Endodermal cell (in vitro differentiated cells): ENCODE results near the gene ASXL2. TPM values are rescaled to one million over a fixed set of nuclear protein-coding genes. Genes with fewer than 3 reads are reported as not detected.
A peak's percentile ranks its signal among the peaks of the same experiment; 100 is the strongest.
"Not testable (repeated sequence)": the region's sequence is repeated elsewhere in the genome, so short reads cannot be mapped to it uniquely, and the experiment has no call there.

Experiments used
- DNase-seq: peaks from one replicate; pipeline ENCODE4 v3.0.0-alpha.2; 2017
- H3K27ac ChIP-seq: 2 replicates; pipeline ENCODE4 v1.5.1; 2013; ENCODE audit warnings: mild to moderate bottlenecking, low read depth, low read length, moderate library complexity
- H3K27me3 ChIP-seq: 2 replicates; pipeline ENCODE4 v1.6.1; 2013; ENCODE audit warnings: mild to moderate bottlenecking, low read length, moderate library complexity; ENCODE audit not compliant: insufficient read depth, control insufficient read depth, poor library complexity, severe bottlenecking
- H3K36me3 ChIP-seq: 2 replicates; pipeline ENCODE4 v1.7.0; 2013; ENCODE audit warnings: mild to moderate bottlenecking, low read length, moderate library complexity; ENCODE audit not compliant: control insufficient read depth, insufficient read depth
- H3K4me1 ChIP-seq: one replicate; pipeline ENCODE4 v1.7.0; 2013; ENCODE audit warnings: low read length; ENCODE audit not compliant: control insufficient read depth, insufficient read depth
- H3K4me3 ChIP-seq: 2 replicates; pipeline ENCODE4 v1.5.1; 2013; ENCODE audit warnings: mild to moderate bottlenecking, low read length, moderate library complexity
- H3K9ac ChIP-seq: 2 replicates; pipeline ENCODE4 v1.6.1; 2013; ENCODE audit warnings: mild to moderate bottlenecking, low read length, moderate library complexity; ENCODE audit not compliant: poor library complexity, severe bottlenecking; ENCODE audit errors: extremely low read depth
- H3K9me3 ChIP-seq: 2 replicates; pipeline ENCODE4 v1.6.1; 2013; ENCODE audit warnings: mild to moderate bottlenecking, low read length, moderate library complexity; ENCODE audit not compliant: control insufficient read depth
- H3K27ac Mint-ChIP-seq: 2 replicates; pipeline ENCODE4 v1.8.0; 2020; ENCODE audit warnings: mixed read lengths
- H3K27me3 Mint-ChIP-seq: 2 replicates; pipeline ENCODE4 v1.8.0; 2021; ENCODE audit warnings: mild to moderate bottlenecking, mixed read lengths; ENCODE audit not compliant: insufficient read depth
- H3K36me3 Mint-ChIP-seq: 2 replicates; pipeline ENCODE4 v1.8.0; 2020; ENCODE audit warnings: low read depth, mixed read lengths
- H3K4me1 Mint-ChIP-seq: 2 replicates; pipeline ENCODE4 v1.8.0; 2020; ENCODE audit warnings: mixed read lengths
- H3K4me3 Mint-ChIP-seq: 2 replicates; pipeline ENCODE4 v1.8.0; 2020; ENCODE audit warnings: mild to moderate bottlenecking, moderate library complexity, mixed read lengths
- H3K9me3 Mint-ChIP-seq: 2 replicates; pipeline ENCODE4 v1.8.0; 2020; ENCODE audit warnings: mild to moderate bottlenecking, mixed read lengths
- CTCF ChIP-seq: fragments of 200-600 bp; sonication (generic); conservative IDR thresholded peaks from 2 replicates; pipeline ENCODE4 v1.5.0; 2021; ENCODE audit warnings: antibody characterized with exemption, mild to moderate bottlenecking
- WGBS, 2 experiments: methylation state at CpG; one replicate each; pipeline versions ENCODE4 v1.1.5 to v1.1.7; 2013; ENCODE audit warnings: missing lambda C conversion rate in 2 of 2, mixed read lengths in 1 of 2; ENCODE audit not compliant: insufficient coverage in 1 of 2, insufficient read length in 1 of 2; 5-methylcytosine and 5-hydroxymethylcytosine counted together
- total RNA-seq, 2 donors: library from RNA; stranded (reverse); fragmentation: NEBNext Ultra II Directional in 1 of 2; extraction: Animal tissue kit (Norgen Biotek cat#: 25700) in 1 of 2; gene quantifications; 2 replicates in 1 of 2; 3 replicates in 1 of 2; pipeline ENCODE4 v1.2.1, GENCODE V29; 2021

The ASXL2 gene
- total RNA-seq, 2 donors from 2014 or later = 33.2 to 41.7 TPM

GRCh38 chr2:25917832-25918231, 39.5 kb upstream of the ASXL2 start:
- 87 to 95% methylated on average over 2 to 3 of the region's 3 CpGs for WGBS, 2 experiments
- H3K9ac ChIP-seq = no peak overlapping the region
- Mint-ChIP-seq H3K9me3 (peaks cover 12% of the 10 kb centered on the region), H3K4me1 (peaks cover 11% of the 10 kb centered on the region), H3K4me3 (no peak overlapping the region), H3K27ac (no peak overlapping the region), H3K27me3 (no peaks in the 10 kb centered on the region), H3K36me3 (no peaks in the 10 kb centered on the region)
- peaks cover 5% of the 10 kb centered on the region for H3K9me3 ChIP-seq
- no peak for TF ChIP-seq CTCF
- no peaks in the 10 kb centered on the region for H3K27me3 ChIP-seq
- no peak overlapping the region for H3K27ac ChIP-seq
- DNase-seq = no peak
- H3K4me3 ChIP-seq = no peak overlapping the region
- H3K36me3 ChIP-seq = no peaks in the 10 kb centered on the region
- H3K4me1 ChIP-seq = peaks cover 3% of the 10 kb centered on the region

- H3K4me1 ChIP-seq, H3K36me3 Mint-ChIP-seq, DNase-seq, H3K27ac Mint-ChIP-seq, H3K9ac ChIP-seq, H3K36me3 ChIP-seq, H3K9me3 ChIP-seq, H3K27me3 ChIP-seq, H3K27me3 Mint-ChIP-seq, H3K4me3 Mint-ChIP-seq, H3K4me3 ChIP-seq, H3K27ac ChIP-seq: not testable (repeated sequence)
- 93 to 96% methylated on average over 6 to 7 of the region's 7 CpGs for WGBS, 2 experiments
- Mint-ChIP-seq H3K9me3 (peaks cover 13% of the 10 kb centered on the region), H3K4me1 (peaks cover 12% of the 10 kb centered on the region)
Observed at GRCh38 chr2:25917411-25917810, 39.1 kb upstream of the ASXL2 start.

GRCh38 chr2:25915944-25916772, 37.9 kb upstream of the ASXL2 start:
- H3K4me1 ChIP-seq, DNase-seq, H3K27me3 Mint-ChIP-seq, H3K27me3 ChIP-seq, H3K9me3 ChIP-seq, H3K36me3 Mint-ChIP-seq, H3K9ac ChIP-seq, H3K4me3 ChIP-seq, H3K27ac Mint-ChIP-seq, H3K4me3 Mint-ChIP-seq, H3K36me3 ChIP-seq: not testable (repeated sequence)
- H3K27ac ChIP-seq = peak overlapping the region; percentile 44
- peaks cover 22% of the 10 kb centered on the region for H3K9me3 Mint-ChIP-seq
- 88 to 96% methylated on average over 12 to 15 of the region's 16 CpGs for WGBS, 2 experiments
- H3K4me1 Mint-ChIP-seq = peaks cover 12% of the 10 kb centered on the region

- Mint-ChIP-seq H3K4me1 (peaks cover 12% of the 10 kb centered on the region), H3K9me3 (peaks cover 22% of the 10 kb centered on the region)
- H3K9ac ChIP-seq, DNase-seq, H3K4me1 ChIP-seq, H3K27me3 Mint-ChIP-seq, H3K4me3 ChIP-seq, H3K36me3 Mint-ChIP-seq, H3K4me3 Mint-ChIP-seq, H3K9me3 ChIP-seq, H3K27ac Mint-ChIP-seq, H3K27me3 ChIP-seq, H3K36me3 ChIP-seq, H3K27ac ChIP-seq: not testable (repeated sequence)
- WGBS, 2 experiments = 82 to 94% methylated on average over 9 to 32 of the region's 33 CpGs
Observed at GRCh38 chr2:25915411-25915810, 37.1 kb upstream of the ASXL2 start.

GRCh38 chr2:25913696-25913973, 35.3 kb upstream of the ASXL2 start:
- H3K4me3 ChIP-seq, H3K27me3 ChIP-seq, H3K36me3 Mint-ChIP-seq, H3K9me3 ChIP-seq, H3K27me3 Mint-ChIP-seq, H3K4me1 ChIP-seq, DNase-seq, H3K9ac ChIP-seq, H3K36me3 ChIP-seq: not testable (repeated sequence)
- H3K9me3 Mint-ChIP-seq = peaks cover 25% of the 10 kb centered on the region
- peak overlapping the region; percentile 84 for H3K27ac ChIP-seq
- peaks cover 12% of the 10 kb centered on the region for H3K4me1 Mint-ChIP-seq
- peak overlapping the region; percentile 60 for H3K27ac Mint-ChIP-seq
- peak overlapping the region; percentile 17 for H3K4me3 Mint-ChIP-seq
- WGBS, 2 experiments = 55 to 76% methylated on average over 8 to 9 of the region's 9 CpGs
